DMS79 treated with DMSO at 0.1 percent for 48 hours (cell line): ENCODE data around the gene PPEF2.
A peak's percentile ranks its signal among the peaks of the same experiment; 100 is the strongest.

Source experiments
- DNase-seq: peaks from one replicate; lab custom pipeline; 2025; lab: John Stamatoyannopoulos, UW

Gene PPEF2

GRCh38 chr4:75895744-75896314, 6.4 kb downstream of the PPEF2 start:
- no peak for DNase-seq

- DNase-seq = no peak
Observed at GRCh38 chr4:75892508-75892907, 9.7 kb downstream of the PPEF2 start.

GRCh38 chr4:75891611-75892010, 10.6 kb downstream of the PPEF2 start:
- no peak for DNase-seq

- no peak for DNase-seq
Observed at GRCh38 chr4:75889537-75890199, 12.6 kb downstream of the PPEF2 start.

GRCh38 chr4:75886104-75886503, 16.1 kb downstream of the PPEF2 start:
- DNase-seq = no peak

- DNase-seq = no peak
Observed at GRCh38 chr4:75881476-75881875, 20.8 kb downstream of the PPEF2 start.

- DNase-seq = no peak
Observed at GRCh38 chr4:75880278-75880677, 22.0 kb downstream of the PPEF2 start.

GRCh38 chr4:75878246-75878756, 24.0 kb downstream of the PPEF2 start:
- DNase-seq = no peak

- DNase-seq = no peak
Observed at GRCh38 chr4:75876218-75876617, 26.0 kb downstream of the PPEF2 start.

- no peak for DNase-seq
Observed at GRCh38 chr4:75869100-75869499, 33.2 kb downstream of the PPEF2 start.

- DNase-seq = no peak
Observed at GRCh38 chr4:75867130-75867529, 35.1 kb downstream of the PPEF2 start.

- DNase-seq = no peak
Observed at GRCh38 chr4:75860606-75861005, 41.6 kb downstream of the PPEF2 start.

- DNase-seq = no peak
Observed at GRCh38 chr4:75858721-75859120, 43.5 kb downstream of the PPEF2 start.

GRCh38 chr4:75849461-75849860, 52.8 kb downstream of the PPEF2 start:
- no peak for DNase-seq

GRCh38 chr4:75848891-75849290, 53.4 kb downstream of the PPEF2 start:
- no peak for DNase-seq

- peak; percentile 85 for DNase-seq
Observed at GRCh38 chr4:75848171-75848760, 54.0 kb downstream of the PPEF2 start.

GRCh38 chr4:75845992-75846391, 56.3 kb downstream of the PPEF2 start:
- no peak for DNase-seq

- no peak for DNase-seq
Observed at GRCh38 chr4:75844151-75844662, 58.0 kb downstream of the PPEF2 start.

GRCh38 chr4:75843596-75843995, 58.7 kb downstream of the PPEF2 start:
- no peak for DNase-seq

GRCh38 chr4:75841641-75842520, 60.4 kb downstream of the PPEF2 start:
- peak; percentile 15 for DNase-seq

GRCh38 chr4:75834772-75835154, 67.5 kb downstream of the PPEF2 start:
- DNase-seq = no peak

- DNase-seq = no peak
Observed at GRCh38 chr4:75834095-75834771, 68.0 kb downstream of the PPEF2 start.
